ENCODE measurements around the gene MEOX1.
A peak's percentile ranks its signal among the peaks of the same experiment; 100 is the strongest.
"Not testable (repeated sequence)": the region's sequence is repeated elsewhere in the genome, so short reads cannot be mapped to it uniquely, and the experiment has no call there.

Gene MEOX1

DNA sequence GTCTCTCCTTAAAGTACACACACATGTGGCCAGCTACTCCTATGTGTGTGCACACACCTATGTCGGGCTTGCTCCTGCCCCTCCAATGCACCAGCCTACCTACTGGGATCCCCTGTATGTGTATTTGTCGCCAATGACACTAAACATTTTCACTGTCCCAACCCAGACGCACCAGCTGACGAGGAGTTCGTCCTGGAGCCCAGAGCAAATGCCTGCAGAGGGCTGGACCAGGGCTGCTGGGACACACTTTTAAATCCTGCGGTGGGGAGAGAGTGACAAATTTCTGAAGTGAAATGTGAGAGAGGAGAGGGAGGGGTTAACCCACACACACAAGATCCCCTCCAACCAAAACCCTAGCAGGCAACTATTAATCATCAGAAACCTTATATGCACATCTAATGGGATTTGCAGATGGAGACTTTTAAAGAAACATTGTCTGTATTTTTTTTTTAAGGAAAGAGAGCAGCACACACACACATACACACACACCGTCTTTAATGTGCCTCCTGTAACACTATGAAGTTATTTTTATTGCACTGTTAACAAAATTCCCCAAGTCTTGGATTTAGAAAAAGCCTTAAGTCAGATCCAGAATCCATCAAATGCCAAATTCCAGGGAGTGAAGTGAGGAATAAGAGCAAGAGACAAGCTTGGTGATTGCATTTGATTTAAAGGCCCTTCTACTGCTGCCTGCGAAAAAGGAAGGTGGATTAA is at the start of gene MEOX1:
Gene MEOX1 (minus strand): TSS at position 224 of the 714 bp plus-strand sequence. CDS start 388 bp downstream, outside the sequence.
- no peak for DNase-seq

DNA sequence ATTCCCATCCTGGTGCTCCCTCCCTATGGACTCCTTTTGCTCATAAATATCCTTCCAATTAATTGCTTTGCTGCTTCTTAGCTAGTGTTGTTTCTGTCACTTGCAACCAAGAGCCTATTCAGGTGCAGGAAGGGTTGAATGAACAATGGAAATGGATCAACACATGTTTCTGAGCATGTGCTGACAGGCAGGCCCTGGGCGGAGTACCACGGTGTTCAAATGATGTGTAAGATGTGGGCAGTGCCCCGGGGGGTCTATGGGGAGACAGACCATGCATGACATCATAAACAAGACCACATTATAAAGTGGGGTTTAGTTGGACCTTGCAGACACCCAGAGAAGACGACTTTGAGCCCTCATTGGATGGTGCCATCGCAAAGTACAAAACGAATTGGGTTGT is 48.4 kb upstream of the MEOX1 start:
- DNase-seq: no peak

- no peak for DNase-seq
Observed at GRCh38 chr17:43709210-43709609, 47.5 kb upstream of the MEOX1 start.

GRCh38 chr17:43707184-43707583 is 45.5 kb upstream of the MEOX1 start:
- no peak for DNase-seq

DNA sequence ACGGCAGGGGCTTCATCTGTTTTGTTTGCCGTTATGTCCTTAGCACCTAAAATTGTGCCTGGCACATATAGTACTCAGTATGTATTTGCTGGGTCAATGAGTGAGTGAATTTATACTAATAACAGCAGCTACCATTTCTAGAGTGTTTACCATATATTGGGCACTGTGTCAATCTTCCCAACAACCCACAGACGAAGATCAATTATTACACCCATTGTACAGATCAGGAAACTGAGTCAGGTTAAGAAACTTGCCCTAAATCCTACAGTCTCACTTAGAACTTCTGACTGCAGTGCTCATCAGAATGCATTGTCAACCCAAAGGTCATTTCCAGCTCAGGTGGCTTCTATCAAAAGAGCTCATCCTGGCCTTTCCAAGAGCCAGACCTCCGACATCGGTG is 44.5 kb upstream of the MEOX1 start:
- DNase-seq: no peak

DNA sequence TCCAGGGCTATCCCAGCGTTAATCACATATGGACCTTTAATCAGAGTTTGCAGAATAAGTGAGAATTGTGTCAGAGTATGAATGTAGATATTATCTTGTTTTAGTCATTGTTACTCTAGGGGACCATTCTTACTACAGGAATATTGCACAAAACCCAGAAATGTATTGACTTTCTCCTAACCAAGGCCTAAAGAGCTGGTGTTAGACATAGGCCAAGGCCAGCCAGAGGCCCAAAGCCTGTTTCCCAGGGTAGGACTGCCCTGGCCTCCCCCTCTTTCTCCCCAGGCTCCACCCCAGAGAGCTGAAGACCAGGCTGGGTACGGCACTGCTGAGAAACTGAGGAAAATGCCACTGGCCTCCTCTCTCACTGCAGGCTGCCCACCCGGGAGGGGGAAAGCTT is 41.9 kb upstream of the MEOX1 start:
- no peak for DNase-seq

DNA sequence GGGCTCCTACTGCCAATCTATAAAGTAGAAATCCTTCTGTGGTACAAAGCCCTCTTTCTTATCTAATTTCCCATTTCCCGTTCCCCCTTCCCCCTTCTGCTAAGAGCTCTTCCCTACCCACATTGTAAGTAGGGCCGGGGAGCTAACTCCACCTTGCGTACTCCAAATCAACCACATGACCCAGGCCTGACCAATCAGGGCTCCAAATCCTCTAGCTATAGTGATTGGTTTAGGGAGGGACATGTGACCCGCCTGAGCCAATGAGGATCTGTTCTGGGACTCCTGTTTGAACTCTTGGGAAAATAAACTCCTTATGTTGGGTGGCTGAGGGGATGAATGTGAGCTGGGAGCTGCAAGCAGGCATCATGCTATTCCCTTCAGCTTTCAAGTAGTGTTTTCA is 40.9 kb upstream of the MEOX1 start:
- no peak for DNase-seq

DNA sequence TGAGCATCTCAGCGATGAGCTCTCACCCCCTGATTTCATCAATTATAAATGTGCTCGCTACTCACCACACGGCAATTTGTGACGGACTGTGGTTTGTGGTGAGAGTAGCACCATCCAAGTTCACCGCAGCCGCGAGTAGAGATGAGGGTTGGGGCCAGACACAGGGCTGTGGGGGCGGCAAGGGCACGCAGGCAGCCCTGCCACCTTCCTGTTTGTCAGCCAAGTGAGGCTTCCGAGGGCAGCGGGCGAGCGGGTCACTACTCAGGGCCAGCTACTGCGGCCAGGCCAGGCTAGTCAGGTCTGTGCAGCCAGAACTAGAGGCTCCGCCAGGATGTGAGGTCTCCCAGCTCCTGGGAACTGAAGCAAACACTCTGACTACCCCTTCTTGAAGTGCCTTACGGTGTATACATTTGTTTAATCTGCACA is 39.6 kb upstream of the MEOX1 start:
- DNase-seq: no peak

DNA sequence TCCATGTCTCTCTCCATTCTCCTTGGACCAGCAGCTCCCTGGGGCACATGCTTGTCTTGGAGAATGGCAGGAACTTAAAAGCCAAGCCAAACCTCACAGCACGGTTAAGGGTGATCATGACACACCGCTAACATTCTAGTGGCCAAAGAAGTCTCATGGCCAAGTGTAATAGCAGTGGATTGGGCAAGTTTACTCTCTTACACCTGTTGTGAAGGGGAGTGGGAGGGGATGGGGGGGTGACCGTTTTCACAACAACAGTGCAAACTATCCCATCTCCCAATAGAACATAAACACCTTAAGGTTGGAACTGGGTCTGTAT is 37.7 kb upstream of the MEOX1 start:
- no peak for DNase-seq

- DNase-seq: no peak
Observed at GRCh38 chr17:43698678-43699437, 37.1 kb upstream of the MEOX1 start.

DNA sequence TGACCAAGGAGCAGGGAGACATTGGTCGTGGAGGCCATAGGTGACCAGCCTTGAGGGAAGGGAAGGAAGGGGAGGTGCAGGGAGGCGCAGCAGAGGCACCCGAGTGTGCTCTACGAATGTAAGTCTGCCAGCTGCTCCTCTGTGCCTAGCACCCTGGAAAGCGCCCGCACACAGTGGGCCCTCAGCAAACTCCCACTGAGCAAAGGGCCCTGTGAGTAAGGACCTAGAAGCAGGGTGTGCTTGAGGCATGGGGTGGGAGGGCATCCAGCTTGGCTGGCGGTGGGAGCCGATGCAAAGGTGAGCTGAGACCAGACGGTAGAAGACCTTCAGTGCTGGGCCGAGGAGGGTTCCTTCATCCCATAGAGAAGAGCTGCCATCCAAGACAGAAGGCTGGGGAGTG is 36.2 kb upstream of the MEOX1 start:
- DNase-seq: no peak

DNA sequence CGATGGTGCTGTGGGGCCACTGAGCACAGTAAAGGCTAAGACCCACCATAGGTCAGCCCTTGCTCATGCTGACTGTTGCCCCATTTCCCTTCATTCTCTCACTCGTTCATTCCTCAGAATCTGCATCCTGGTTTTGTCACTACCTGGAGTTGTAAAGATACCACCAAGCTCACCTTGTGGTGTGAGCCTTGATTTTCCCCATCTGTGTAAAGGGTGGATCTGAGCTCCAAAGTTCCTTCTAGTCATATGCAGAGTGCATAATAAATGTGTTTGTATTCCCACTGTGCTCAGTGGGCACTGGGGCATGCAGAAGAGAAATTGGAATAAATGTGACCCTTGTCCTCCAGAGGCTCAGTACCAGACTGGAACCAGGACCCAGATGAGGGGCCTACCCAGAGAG is 35.2 kb upstream of the MEOX1 start:
- no peak for DNase-seq

GRCh38 chr17:43695970-43696865 is 34.5 kb upstream of the MEOX1 start:
- DNase-seq: no peak

- peak; percentile 62 for DNase-seq
Observed at GRCh38 chr17:43694081-43694870, 32.6 kb upstream of the MEOX1 start.

- no peak for DNase-seq
Observed at GRCh38 chr17:43691317-43691693, 29.6 kb upstream of the MEOX1 start.

GRCh38 chr17:43690624-43691316 is 29.0 kb upstream of the MEOX1 start:
- DNase-seq: no peak

- DNase-seq: no peak
Observed at GRCh38 chr17:43689814-43690213, 28.1 kb upstream of the MEOX1 start.

- DNase-seq: no peak
Observed at GRCh38 chr17:43689131-43689530, 27.4 kb upstream of the MEOX1 start.

- DNase-seq: not testable (repeated sequence)
Observed at GRCh38 chr17:43686957-43687356, 25.2 kb upstream of the MEOX1 start.

DNA sequence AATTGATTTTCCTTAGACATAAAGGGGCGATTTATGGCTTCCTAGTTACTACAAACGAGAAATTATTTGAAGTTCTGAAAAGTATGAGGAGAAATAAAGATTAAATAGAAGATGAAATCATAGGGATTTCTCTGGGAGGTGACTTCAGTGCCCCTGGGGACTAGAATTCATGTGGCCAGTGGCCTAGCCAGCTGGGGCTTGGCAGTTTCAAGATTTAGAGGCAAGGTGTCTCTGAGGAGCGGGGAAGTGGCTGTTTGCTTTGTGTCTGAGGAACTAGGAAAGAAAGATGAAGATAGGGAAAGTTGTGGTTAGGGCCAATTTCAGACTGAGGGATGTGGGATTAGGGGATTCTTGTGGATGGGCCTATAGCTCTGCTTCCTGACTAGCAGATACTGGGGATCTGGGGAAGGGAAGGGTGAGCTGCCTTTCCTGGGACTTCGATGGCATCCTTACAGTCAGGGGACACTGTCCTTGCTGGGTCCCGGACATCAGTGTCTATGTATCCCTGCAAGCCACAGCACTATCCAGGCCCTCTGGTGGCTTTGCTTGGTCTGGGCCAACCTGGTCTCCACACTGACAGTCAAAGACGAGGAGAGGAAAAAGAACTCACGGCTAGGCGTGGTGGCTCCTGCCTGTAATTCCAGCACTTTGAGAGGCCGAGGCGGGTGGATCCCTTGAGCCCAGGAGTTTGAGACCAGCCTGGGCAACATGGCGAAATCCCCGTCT is 22.4 kb upstream of the MEOX1 start:
- DNase-seq: no peak

DNA sequence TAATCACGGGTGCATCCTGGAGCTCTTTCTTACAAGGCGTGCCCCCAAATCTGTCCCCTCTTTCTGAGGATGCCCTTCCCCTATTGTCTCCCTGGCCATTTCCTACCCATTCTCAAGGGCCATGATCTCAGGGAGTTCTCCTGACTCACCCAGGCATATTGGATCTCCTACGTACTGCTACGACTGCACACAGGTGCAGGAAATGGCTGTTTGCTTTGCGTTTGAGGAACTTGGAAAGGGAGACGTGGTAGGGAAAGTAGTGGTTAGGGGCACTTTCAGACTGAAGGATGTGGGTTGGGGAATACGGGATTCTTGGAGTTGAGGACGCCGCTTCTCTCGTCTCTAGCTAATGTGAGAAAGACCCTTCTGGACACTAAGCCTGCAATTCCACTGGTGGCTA is 18.7 kb upstream of the MEOX1 start:
- DNase-seq: no peak

- DNase-seq: no peak
Observed at GRCh38 chr17:43679911-43680310, 18.2 kb upstream of the MEOX1 start.
